ENCODE measurements around the gene CRYBB2.
"Not testable (repeated sequence)": the region's sequence is repeated elsewhere in the genome, so short reads cannot be mapped to it uniquely, and the experiment has no call there.

Gene CRYBB2

DNA sequence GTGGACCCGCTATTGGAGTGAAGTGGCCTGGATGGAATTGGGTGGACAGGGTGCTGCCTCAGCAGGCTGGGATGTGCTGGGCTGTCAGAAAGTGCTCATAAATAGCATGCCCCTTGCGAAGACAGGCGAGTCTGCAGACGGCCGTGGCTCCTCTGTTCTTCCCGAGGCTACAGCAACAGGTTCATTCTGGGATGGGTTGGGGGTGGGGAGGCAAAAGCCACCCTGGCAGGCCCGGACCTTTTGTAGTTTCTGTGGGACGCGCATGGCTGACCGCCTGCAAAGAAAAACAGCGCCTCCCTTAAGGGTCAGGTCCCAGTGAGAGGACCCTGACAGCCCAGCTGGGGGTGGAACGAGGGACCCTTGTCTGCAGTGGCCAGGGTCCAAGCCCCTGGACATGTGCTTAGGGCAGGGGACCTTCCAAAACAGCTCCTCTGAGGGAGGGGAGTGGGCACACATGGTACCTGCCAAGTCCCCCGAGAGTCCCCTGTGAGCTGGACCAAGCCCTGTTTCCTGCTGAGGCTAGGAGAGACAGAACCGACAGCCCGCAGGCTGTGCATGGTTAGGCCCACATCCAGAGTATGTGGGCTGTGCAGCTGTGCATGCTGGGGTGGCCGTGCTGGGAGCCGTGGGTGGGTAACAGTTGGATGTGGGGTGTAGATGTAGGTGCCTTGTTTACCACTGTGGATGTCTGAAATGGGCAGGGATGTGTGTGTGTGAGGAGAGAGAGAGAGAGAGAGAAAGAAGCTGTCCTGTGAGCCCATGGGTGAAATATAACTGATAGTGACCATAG, 19.5 kb upstream of the CRYBB2 start, which contains the start of gene CRYBB3:
Gene CRYBB3 (plus strand): TSS at position 128 of the 790 bp plus-strand sequence. CDS start 1,539 bp downstream, outside the sequence.
- DNase-seq (ENCODE audit: low read depth in 2 of 2) = no peak

DNA sequence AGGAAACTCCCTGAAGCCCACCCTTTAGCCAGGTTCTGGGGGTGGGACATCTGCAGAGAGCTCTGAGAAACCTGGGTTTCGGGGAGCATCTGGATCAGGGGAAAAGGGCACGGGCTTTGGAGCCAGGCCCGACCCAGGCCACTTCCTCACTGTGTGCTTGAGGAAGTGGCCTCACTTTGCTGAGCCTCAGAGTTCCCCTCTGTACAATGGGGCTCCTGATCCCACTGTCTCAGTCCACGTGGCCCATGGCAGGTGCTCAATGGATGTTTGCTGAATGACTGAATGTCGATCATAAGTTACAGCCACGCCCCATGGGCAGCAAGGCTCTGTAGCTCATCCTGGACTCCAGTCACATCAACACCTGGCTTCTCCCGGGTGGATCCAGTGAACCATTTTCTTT, 18.5 kb upstream of the CRYBB2 start:
- DNase-seq (ENCODE audit: low read depth in 2 of 2) = no peak

- no peak for DNase-seq (ENCODE audit: low read depth in 2 of 2)
Measured at GRCh38 chr22:25201557-25202273, 17.7 kb upstream of the CRYBB2 start.

DNA sequence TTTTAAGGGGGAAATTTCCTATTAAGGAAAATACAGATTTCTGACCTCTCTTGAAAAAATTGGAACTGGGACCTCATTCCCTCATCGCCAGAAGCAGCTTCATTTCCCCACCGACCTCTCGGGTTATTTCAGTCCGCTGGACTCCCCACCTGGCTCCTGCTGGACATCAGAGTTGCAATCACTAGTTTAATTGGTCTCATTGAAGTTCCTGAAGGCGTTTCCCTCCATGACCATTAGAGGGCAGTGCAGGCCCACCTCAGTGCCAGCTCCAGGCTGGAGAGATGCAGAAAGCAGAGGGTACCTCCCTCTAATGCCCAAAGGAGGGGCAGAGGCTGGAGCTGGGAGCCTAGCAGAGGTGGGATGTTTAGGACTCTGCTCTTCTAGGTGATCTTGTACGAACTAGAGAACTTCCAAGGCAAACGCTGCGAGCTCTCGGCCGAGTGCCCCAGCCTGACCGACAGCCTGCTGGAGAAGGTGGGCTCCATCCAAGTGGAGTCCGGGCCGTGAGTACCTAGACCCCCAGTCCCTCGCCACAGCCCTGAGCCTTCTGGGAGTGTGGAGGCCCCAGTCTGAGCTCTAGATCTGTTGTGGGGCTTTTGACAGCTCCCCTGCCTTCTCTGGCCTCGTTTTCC, 17.0 kb upstream of the CRYBB2 start:
- peak; percentile 10 to 18 for DNase-seq (ENCODE audit: low read depth in 2 of 2)

GRCh38 chr22:25203082-25203481, 16.4 kb upstream of the CRYBB2 start:
- DNase-seq (ENCODE audit: low read depth in 2 of 2) = no peak

- DNase-seq (ENCODE audit: low read depth in 2 of 2) = not testable (repeated sequence)
Measured at GRCh38 chr22:25204547-25204946, 14.9 kb upstream of the CRYBB2 start.

DNA sequence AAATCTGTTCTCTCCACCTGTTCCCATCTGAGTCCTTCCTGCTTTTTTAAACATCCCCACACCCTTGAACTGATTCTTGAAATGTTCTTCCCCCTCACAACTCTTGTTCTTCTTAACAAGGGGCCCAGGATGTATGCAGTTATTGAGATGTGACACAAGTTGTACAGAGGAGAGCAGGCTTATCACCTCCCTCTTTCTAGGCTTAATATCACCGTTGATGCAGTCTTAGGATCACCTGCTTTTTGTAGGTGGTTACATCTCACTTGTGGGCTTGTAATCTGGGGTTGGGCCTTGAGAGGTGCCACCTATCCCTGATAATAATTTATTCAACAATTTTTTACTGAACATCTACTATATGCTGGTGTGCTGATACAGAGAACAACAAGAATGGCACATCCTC, 13.6 kb upstream of the CRYBB2 start:
- no peak for DNase-seq (ENCODE audit: low read depth in 2 of 2)

GRCh38 chr22:25206998-25207397, 12.4 kb upstream of the CRYBB2 start:
- no peak for DNase-seq (ENCODE audit: low read depth in 2 of 2)

- no peak for DNase-seq (ENCODE audit: low read depth in 2 of 2)
Measured at GRCh38 chr22:25207553-25208157, 11.8 kb upstream of the CRYBB2 start.

- no peak for DNase-seq (ENCODE audit: low read depth in 2 of 2)
Measured at GRCh38 chr22:25208328-25208727, 11.1 kb upstream of the CRYBB2 start.

DNA sequence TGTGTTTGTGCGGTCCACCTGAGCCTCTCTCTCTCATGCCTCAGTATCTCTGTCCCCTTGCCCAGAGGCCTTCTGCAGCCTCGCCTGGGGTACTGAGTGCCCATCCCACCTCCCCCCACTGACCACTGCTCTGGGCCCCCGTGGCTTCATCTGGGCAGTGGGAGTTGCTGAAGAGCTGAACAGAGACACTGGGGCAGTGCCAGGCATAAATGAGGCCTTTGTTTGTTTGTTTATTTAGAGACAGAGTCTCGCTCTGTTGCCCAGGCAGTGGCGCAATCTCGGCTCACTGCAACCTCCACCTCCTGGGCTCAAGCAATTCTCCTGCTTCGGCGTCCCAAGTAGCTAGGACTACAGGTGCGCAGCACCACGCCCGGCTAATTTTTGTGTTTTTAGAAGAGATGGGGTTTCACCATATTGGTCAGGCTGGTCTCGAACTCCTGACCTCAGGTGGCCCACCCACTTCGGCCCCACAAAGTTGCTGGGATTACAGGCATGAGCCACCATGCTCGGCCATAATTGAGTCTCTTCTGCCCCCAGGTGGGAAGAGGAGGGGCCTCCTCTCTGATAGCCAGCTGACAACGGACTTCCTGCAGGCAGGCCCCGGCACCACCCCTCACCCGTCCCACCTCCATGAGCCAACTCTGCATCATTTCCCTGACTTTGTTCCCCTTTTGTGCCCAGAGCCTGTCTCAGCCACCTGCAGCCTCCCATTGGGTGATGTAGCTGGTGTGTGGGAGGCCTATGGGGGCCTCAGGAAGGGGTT, 10.5 kb upstream of the CRYBB2 start:
- no peak for DNase-seq (ENCODE audit: low read depth in 2 of 2)

GRCh38 chr22:25210793-25211192, 8.6 kb upstream of the CRYBB2 start:
- DNase-seq (ENCODE audit: low read depth in 2 of 2) = no peak

DNA sequence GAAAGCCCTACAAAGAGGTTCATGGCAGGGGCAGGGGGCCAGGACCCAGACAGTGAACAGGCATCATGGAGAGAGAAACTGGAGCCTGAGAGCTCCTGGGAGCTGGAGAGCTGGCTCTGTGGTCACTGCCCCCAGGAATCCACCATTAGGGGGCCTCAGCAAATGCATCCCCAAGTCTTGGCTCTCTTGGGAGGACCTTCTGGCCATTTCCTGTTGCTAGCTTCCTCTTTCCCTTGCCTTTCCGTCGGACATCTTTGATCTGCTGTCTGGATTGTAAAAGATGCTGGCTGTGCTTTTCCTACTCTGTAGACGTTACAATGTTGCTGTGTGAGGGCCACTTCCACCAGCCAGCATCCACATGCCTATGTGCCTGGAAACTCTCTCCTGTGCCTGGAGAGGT, 7.1 kb upstream of the CRYBB2 start:
- DNase-seq (ENCODE audit: low read depth in 2 of 2) = no peak

DNA sequence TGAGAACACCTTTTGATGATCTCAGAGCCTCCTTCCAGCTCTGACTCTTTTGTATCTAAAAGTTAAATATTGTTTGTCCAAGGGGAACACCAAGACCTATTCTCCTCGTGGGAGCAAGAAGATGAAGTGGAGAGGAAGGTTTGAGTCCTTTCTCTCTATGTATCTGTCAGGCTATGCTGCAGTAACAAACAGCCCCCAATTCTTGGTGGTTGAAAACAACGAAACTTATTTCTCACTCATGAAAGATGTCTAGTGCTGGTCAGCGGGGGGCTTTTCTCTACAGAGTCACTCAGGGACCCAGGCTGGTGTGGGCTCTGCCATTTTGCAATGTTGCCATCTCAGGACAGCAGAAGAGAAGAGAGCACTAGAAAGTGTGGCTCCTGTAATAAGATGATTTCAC, 6.2 kb upstream of the CRYBB2 start:
- DNase-seq (ENCODE audit: low read depth in 2 of 2) = no peak

DNA sequence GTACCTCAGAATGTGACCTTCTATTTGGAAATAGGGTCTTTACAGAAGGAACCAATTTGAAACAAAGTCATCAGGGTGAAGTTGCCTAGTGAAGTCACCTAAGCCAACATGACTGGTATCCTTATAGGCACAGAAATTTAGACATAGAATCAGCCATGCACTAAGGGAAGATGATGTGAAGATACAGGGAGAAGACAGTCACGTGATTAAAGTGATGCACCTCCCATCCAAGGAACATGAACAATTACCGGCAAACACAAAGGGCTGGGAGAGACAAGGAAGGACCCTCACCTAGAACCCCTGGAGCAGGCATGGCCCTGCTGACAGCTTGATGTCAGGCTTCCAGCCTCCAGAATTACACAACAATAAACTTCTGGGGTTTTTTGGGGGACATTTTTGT, 3.2 kb upstream of the CRYBB2 start:
- DNase-seq (ENCODE audit: low read depth in 2 of 2) = no peak

GRCh38 chr22:25219948-25220442, 556 bp downstream of the CRYBB2 start:
- no peak for DNase-seq (ENCODE audit: low read depth in 2 of 2)

- no peak for DNase-seq (ENCODE audit: low read depth in 2 of 2)
Measured at GRCh38 chr22:25221790-25222189, 2.4 kb downstream of the CRYBB2 start.

DNA sequence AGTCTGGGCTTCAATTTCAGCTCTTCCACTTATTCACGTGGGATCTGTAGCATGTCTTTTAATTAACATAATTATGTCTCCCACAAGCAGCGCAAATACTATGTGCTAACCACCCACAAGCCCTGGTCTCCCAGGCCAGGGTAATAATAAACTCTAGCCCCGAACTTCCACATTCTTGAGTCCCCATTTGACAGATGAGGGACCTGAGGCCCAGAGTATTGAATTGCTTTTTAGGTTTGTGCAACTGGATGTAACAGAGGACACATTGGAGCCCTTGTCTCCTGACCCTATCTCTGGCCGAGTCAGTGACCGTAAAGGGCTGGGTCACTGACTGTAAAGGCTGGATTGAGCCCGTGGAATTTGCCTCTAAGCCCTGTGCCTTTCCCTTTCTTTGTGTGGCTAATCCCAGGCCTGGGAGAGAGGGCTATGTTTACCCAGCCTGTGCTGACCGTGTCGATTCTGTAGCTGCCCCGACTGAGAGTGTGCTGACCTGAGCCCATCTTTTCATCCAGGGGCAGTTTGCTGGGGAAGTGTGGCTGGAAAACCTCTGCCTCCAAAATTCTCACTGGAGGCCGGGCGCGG, 3.9 kb downstream of the CRYBB2 start:
- no peak for DNase-seq (ENCODE audit: low read depth in 2 of 2)

DNA sequence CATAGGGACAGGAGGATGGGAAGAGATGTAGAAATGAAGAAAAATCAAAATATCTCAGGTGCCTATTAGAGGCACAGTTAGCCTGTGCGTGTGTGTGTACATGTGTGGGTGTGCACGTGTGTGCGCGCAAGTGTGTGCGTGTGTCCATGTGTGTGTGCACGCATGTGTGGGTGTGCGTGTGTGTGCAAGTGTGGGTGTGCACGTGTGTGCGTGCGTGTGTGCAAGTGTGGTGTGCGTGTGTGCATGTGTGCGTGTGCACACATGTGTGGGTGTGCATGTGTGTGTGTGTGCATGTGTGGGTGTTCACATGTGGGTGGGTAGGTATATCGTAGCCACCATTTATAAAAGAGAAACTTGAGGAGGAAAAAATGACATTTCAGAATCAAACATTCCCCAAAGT, 9.4 kb downstream of the CRYBB2 start:
- DNase-seq (ENCODE audit: low read depth in 2 of 2) = no peak

DNA sequence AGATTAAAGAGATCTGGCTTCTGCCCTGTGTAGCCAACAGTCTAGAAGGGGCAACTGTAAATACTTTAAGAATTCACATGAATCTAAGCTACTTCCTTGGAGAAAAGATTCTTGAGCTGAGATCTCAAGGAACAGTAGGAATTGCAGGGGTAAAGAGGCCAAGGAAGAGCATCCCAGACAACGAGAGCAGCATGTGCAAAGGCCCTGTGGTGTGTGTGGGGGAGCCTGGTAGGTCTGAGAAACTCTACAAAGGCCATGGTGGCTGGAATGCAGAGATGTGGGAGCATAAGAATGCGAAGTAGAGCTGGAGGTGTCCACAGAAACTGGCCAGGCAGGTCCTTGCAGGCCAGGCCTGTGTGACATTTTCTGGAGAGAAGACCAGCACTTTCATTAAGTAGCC, 11.3 kb downstream of the CRYBB2 start:
- not testable (repeated sequence) for DNase-seq (ENCODE audit: low read depth in 2 of 2)

DNA sequence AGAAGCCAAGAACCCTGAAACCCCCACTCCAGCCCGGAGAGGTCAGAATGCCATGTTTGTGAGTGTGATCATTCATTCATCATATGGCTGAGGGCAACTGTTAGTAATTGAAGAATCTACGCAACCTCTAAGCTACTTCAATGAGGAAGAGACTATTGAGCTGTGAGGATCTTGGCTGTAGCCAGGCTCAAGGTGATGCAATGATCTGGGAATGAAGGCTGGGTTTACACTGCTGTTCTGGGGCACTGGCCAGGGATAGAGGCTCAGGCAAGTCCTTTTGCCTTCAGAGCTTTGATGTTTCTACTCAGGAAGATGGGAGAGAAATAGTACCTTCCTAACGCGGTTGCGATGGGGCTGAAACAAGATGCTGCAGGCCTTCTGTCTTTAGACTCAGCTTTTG, 12.9 kb downstream of the CRYBB2 start:
- DNase-seq (ENCODE audit: low read depth in 2 of 2) = no peak
